Upper lobe of left lung (tissue), 4 donors: ENCODE results near the gene MTSS2.

ENCODE experiments used
- POLR2A ChIP-seq, 4 donors: fragments of 450-650 bp; IDR thresholded peaks; one replicate each; pipeline ENCODE4 v1.5.1; 2016 to 2017; ENCODE audit warnings: antibody characterized with exemption in 4 of 4, mild to moderate bottlenecking in 2 of 4
- POLR2AphosphoS5 ChIP-seq, 2 donors: sonication (generic); formaldehyde crosslinking; IDR thresholded peaks; one replicate each; pipeline ENCODE4 v1.5.1; 2017; ENCODE audit warnings: antibody characterized with exemption in 2 of 2
- TF ChIP-seq, protein P1 (sequence below), 6 experiments: fragments of 450-650 bp in 4 of 6; fragments of 200-600 bp in 2 of 6; sonication (generic) in 2 of 6; IDR thresholded peaks; one replicate each; pipeline ENCODE4 v1.5.1; 2016 to 2019; ENCODE audit warnings: antibody characterized with exemption in 6 of 6

DNA sequence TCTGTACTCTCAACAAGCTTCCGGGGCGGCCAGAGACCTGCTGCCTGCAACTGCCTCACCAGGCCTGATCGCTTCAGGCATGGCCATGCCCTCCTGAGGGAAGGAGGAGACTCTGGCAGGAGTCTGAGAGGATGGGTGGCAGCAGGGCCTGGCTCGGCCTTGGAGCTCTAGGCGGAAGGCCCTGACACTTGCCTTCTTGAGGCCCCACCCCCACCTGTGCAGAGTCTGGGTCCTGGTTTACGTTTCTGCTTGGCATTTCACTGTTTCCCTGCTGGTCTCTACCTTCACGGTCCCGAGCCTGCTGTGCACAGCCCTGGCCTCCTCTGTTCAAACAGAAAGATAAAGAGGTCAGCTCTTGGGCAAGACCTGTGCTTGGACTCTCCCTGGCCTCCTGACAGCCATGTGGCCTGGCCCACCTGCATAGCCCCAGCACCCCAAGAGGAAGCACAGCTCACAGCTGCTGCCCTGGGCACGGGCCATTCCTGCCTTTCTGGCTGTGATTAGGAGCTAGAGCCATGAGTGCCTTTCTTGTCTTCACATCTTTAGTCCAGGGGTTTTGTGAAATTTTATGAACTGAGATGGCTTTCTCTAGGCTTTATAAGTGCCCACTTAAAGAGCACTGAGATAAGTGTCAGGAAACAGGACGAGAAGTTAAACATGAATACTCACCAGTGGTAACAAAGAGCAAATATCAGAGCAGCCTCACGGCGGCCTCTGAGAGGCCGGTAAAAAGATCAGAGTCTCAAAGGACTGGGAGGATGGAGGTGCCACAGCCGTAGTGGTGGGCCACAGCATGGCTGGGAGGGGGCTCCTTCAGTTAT lies 25.6 kb upstream of the MTSS2 start:
- TF ChIP-seq, protein P1, sequence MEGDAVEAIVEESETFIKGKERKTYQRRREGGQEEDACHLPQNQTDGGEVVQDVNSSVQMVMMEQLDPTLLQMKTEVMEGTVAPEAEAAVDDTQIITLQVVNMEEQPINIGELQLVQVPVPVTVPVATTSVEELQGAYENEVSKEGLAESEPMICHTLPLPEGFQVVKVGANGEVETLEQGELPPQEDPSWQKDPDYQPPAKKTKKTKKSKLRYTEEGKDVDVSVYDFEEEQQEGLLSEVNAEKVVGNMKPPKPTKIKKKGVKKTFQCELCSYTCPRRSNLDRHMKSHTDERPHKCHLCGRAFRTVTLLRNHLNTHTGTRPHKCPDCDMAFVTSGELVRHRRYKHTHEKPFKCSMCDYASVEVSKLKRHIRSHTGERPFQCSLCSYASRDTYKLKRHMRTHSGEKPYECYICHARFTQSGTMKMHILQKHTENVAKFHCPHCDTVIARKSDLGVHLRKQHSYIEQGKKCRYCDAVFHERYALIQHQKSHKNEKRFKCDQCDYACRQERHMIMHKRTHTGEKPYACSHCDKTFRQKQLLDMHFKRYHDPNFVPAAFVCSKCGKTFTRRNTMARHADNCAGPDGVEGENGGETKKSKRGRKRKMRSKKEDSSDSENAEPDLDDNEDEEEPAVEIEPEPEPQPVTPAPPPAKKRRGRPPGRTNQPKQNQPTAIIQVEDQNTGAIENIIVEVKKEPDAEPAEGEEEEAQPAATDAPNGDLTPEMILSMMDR (IDR thresholded peaks at IDR 0.05) = no peak
- TF ChIP-seq POLR2A (IDR thresholded peaks at IDR 0.05) (no peak), POLR2AphosphoS5 (IDR thresholded peaks at IDR 0.05) (no peak)
